HG03378 (cell line): Measurements from ENCODE around the gene CACNG7.

ENCODE experiments used
- ATAC-seq: cut with Tn5 transposase; IDR thresholded peaks from one replicate; pipeline ENCODE4 v1.9.1; 2021; ENCODE audit warnings: mild to moderate bottlenecking, moderate library complexity; ENCODE audit not compliant: unreplicated experiment

The CACNG7 gene

DNA sequence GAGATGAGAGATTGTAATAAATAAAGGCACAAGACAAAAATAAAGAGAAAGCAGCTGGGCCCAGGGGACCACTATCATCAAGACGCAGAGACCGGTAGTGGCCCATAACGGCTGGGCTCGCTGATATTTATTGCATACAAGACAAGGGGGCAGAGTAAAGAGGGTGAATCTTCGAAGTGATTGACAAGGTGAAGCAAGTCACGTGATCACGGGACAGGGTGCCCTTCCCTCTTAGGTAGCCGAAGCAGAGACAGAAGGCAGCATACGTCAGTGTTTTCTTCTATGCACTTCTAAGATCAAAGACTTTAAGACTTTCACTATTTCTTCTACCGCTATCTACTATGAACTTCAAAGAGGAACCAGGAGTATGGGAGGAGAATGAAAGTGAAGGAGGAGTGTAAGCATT is 31.7 kb upstream of the CACNG7 start:
- ATAC-seq, result no peak

DNA sequence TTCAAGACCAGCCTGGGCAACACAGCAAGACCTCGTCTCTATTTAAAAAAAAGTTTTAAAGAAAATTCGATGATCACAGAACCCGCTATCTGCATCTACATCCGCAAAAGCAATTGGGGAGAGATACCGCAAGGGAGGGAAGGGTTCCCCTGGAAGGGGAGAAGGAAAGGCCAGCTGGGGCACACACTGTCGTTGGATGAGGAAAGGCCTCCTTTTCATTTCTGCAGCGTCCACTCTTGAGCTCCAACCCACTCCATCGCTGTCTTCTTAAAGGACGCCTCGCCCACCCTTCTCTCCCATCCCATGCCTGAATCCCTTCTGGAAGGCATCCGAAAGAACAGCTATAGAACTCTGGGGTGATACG is 30.3 kb upstream of the CACNG7 start:
- ATAC-seq, result no peak

DNA sequence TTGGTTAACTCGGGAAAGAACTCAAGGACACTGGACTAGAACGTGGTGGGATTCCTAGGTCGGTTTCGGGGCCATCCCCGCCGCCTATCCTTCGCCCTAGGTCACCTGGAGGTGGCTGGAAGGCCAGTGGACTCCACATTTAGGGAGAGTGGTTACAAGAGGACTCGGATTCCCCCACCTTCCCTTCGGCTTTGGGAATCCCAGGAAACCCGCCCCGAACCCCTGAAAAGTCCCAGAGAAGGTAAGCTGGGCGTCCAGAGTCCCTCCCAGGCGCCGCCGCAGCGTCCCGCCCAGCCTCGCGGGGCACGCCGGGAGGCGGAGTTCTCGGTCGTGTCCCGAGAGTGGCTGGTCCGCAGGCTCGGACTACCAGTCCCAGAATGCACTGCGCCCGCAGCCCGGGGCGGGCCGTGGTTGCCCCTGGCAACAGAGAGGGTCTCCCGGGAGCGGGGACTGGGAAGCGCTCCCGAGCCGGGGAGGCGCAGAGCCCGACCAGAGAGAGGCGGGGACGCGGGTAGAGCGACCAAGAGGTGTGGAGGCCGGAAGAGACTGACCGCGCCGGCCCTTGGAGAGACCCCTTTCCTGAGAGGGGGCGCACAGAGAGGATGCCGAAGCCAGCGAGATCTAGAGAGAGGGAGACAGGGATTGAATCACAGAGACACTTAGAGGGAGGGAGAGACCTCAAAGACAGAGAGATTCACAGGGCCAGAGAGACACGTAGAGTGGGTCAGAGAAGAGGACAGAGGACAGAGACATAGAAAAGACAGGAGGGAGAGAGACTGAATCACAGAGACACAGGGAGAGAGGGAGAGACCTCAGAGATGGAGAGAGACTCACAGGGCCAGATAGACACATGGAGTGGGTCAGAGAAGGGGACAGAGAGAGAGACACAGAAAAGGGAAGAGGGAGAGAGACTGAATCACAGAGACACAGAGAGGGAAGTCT is 29.7 kb upstream of the CACNG7 start:
- no peak for ATAC-seq

DNA sequence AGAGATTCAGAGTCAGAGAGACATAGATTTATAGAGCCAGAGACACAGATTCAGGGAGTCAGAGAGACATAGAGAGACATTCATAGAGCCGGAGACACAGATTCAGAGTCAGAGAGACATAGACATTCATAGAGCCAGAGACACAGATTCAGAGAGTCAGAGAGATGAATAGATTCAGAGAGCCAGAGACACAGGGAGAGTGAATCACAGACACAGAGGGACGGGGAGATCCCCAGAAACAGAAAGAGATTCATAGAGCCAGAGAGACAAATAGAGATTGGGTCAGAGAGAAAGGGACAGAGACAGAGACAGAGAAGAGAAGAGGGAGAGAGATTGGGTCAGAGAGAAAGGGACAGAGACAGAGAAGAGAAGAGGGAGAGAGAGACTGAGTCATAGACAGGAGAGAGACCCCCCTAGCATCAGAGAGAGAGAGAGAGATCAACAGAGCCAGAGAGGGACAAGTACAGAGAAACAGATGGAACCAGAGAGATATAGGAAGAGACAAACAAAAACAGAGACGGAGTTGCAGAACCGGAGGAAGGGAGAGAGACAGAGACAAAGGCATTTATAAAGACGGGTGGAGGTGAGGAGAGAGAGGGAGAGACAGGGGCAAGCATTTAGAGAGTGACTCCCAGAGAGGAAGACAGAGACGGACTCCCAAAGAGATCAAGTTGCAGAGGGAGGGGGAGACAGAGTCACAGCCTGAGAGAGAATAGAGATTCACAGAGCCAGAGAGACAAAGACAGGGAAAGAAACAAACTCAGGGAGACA is 28.2 kb upstream of the CACNG7 start:
- ATAC-seq, result no peak

DNA sequence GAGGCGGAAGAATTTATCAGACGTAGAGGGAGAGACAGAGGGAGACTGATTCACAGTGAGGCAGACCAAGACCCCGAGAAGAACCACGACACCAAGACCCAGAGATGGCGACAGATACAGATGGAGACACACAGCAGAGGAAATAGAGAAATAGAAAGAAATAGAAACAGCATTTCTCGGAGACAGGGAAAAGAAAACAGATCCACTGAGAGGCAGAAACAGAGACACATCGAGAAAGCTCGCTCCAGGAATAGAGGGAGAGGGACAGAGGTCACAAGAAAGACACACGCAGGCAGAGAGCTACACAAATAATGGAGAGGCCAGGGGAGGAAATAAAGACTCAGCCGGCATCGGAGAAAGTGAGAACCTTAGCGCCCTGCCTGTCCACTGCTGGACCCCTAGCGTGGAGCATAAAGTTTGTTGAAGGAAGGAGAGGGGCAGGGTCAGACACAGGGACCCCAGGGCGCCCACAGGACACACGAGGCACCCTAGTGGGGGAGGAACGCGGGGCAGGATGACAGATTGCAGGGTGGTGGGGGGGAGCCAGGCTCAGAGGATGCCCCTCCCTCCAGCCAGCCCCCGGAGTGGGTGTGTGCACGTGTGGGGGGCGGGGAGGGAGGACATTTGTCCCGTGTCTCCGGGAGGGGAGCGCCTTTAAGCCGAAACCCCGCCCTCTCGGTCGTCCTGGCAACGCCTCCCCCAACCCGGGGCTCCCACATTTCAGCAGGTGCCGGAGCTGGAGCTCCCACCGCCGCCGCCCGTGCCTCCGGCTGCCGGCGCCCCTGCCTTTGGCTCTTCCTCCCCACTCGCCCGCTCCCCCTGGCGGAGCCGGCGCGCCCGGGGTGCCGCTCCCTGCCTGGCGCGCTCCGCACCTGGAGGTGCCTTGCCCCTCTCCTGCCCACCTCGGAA is 27.3 kb upstream of the CACNG7 start, which contains the start of gene PRKCG:
Gene PRKCG (plus strand): TSS at position 716 of the 909 bp plus-strand sequence. CDS start 298 bp downstream, outside the sequence.
- no peak for ATAC-seq

DNA sequence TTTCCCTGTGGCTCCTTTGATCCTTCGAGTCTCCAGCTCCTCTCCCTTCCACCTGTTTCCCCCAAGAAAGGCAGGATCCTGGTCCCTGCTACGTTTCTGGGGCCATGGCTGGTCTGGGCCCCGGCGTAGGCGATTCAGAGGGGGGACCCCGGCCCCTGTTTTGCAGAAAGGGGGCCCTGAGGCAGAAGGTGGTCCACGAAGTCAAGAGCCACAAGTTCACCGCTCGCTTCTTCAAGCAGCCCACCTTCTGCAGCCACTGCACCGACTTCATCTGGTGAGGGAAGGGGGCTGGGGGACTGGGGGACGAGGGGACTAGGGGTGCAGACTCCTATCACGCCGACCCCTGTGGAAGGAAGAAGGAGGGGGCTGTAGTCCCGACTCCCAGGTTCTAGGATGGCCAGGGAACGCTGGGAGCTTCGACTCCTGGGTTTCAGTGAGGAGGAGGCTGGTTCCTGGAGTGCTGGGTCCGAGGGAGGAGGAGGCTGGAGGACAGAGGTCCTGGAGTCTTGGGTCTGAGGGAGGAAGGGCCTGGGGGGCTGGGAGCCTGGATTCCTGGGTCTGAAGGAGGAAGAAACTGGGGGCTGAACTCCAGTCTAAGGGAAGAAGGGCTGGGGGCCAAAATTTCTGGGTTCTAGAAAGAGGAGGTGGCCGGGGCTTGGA is 26.6 kb upstream of the CACNG7 start:
- ATAC-seq, result no peak

DNA sequence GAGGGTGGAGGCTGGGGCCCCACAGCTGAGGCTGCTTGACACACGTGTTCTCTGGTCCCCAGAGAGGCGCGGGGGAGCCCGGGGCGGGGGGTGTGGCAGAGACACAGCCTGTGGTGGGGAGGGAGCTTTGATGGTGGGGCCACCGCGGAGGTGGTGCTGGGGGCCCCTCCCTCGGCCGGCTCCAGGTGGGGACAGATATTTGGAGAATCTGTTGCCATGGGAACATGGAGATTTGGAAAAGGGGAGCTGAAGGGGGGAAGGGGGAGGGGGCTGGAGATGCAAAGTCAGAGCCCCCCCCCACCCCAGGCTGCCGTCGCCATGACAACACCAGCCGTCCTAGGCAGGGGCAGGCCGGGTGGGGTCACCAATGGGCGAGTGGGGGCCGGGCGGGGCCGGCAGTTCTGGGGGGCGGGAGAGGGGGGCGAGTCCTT is 25.8 kb upstream of the CACNG7 start:
- ATAC-seq, result no peak

DNA sequence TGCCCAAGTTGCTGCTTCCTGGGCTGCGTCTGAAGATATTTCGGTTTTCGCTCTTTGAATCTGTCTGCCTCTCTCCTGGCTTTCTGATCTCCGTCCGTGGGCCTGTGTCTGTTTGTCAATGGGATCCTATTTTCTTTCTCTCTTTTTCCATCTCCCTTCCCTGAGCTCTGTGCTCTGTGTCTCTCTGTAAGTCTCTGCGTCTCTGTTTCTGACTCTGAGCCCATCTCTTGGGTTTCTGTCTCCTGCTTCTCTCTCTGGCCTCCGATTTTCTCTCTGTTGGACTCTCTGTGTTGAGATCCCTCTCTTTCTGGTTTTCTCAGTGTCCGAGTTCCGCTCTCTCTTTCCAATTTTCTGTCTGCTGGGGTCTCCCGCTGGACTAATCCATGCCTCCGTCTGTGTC is 25.3 kb upstream of the CACNG7 start:
- no peak for ATAC-seq

DNA sequence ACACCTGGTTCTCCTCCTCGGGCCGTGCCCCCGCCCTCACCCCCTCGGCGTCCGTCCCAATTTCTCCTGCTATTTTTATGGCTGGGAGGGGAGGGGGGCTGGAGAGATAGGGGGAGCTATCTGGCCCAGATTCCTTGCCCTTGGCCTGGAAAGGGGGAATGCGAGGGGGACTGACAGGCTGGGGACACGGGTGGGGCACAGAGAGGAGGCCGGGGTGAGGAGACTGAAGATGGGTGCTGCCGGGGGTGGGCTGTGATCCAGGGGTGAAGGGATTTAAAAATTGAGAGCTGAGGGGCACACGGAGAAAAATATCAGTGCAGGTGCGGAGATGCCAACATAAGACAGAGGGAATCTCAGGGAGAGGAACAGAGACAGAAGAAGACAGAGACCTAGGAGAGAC is 24.8 kb upstream of the CACNG7 start:
- ATAC-seq, result no peak

DNA sequence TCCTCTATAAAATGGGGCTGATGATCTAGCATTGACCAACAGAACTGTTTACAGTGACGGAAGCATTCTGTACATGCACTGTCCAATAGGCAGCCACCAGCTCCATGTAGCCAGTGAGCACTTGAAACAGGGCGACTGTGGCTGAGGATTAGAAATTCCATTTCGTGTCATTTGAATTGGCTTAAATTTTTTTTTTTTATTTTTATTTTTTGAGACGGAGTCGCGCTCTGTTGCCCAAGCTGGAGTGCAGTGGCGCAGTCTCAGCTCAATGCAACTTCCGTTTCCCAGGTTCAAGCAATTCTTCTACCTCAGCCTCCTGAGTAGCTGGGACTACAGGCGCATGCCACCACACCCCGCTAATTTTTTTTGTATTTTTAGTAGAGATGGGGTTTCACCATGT is 24.0 kb upstream of the CACNG7 start:
- ATAC-seq, result no peak

DNA sequence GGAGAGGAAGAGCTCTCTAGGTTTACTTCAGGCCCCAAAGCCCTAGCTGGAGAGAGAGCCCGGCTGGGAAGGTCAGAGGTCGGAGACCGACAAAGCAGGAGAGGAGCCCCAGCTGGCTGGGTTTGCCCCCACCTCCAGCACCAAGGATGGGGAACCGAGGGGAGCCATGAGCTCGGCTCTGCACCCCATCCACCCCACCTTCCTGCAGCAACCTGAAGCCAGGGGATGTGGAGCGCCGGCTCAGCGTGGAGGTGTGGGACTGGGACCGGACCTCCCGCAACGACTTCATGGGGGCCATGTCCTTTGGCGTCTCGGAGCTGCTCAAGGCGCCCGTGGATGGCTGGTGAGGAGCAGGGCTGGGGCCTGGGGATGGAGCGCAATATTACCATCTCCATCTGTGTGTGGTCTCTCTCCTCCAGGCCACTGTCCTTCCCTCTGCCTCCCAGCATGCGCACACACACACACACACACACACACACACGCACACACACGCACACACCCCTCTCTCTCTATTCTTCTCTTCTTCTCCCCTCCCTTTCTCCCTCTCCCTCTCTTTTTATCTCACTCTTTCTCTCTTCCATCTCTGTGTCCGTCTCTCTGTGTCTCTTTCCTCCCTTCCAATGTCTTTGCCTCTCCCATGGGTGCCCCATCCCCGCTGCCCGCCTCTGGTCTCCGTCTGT is 16.6 kb upstream of the CACNG7 start:
- no peak for ATAC-seq

DNA sequence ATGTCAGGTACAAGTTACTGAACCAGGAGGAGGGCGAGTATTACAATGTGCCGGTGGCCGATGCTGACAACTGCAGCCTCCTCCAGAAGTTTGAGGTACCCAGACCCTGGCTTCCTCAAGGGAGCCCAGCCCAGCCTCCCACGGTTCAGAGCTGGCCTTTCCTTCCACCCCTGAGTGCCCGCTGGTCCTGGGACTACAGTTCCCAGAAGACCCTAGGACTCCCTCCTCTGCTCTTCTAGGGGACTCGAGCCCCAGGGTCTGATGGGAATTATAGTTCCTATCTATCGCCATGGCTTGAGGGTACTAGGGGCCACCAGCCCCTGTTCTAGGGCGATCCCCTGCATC is 16.1 kb upstream of the CACNG7 start:
- no peak for ATAC-seq

DNA sequence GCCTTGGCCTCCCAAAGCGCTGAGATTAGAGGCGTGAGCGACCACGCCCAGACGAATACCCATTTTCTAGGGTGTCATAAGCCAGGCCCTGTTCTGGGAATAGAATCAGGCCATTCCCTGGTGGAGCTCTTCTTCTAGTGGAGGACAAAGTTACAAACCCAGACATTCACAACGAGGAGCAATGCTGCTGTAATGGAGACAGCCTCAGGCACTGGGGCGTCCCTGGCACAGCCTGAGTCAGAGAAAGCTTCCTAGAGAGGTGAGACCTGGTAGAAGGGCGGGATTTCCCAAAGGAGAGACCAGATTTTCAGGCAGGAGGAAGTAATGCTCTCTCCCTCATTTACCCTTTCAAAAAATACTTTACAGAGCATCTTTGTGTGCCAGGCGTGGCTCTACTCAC is 14.4 kb upstream of the CACNG7 start:
- no peak for ATAC-seq

DNA sequence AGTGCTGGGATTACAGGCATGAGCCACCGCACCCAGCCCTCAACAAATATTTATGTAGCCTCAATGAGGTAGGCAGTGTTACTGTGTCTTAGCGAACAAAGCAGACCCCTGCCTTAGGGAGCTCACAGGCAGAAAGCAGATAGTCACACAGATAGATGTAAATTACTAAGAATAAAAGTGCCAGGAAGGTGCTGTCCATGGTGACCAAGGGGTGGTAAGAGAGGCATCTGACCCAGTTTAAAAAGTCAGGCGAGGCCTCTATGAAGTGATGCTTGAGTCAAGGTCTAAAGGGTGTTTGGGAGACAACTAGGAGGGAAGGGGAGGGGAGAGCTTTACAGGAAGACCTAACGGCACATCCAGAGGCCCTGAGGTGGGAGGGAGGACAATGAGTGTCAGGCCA is 12.4 kb upstream of the CACNG7 start:
- ATAC-seq, result no peak

DNA sequence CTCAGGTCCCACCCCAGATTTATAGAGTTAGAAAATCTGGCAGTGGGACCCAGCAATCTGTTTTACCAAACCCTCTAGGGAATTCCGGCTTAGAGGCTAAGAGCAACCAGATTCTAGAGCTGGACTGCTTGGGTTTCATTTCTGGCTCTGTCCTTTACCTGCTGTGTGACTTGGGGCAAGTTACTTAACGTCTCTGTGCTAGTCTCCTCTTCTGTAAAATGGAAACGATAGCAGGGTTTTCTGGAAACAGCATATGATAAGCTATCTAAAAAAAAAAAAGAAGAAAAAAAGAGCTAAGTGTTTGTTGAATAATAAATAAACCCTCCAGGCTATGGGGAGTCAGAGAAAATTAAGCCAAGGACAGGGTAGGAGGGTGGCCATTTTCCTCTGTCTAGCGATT is 11.6 kb upstream of the CACNG7 start:
- ATAC-seq, result no peak

DNA sequence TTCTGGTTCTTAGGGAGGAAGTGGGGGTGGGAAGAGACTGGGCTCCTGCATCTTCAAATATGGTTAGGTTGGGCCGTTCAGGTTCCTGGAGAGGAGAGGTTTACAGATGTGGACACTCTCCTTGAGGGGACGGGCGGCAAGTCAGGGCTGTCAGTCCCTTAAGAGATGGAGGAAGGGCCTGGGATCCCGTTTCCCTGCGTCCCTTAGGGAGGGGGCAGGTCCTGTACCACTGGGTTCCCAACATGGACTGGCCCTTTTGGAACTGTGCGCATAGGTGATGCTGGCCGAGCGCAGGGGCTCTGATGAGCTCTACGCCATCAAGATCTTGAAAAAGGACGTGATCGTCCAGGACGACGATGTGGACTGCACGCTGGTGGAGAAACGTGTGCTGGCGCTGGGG is 10.9 kb upstream of the CACNG7 start:
- no peak for ATAC-seq

DNA sequence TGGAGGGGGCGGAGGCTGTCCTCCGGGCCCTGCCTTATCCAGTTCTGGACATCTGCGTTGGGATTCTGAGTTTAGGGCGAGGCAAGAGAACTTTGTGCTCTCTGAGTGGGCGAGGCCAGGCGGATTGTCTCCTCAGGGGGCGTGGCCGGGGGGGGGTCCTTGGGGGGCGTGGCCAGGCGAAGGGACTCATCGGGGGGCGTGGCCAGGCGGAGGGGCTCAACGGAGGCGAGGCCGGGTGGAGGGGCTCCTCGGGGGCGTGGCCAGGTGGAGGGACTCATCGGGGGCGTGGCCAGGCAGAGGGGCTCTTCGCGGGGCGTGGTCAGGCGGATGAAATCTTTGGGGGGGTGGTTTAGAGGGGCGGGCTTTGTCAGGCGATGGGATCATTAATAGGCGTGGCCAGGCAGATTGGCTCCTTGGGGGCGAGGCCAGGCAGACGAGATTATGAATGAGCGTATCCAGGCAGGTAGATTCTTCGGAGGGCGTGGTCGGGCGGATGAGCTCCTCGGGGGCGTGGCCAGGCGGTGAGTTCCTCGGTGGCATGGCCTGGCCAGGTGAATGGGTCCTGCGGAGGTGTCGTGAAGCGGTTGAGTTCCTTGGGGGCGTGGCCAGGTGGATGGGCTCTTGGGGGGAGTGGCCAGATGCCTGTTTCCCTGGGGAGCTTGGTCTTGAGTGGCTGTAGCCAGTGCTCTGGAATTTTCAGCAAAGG is 10.3 kb upstream of the CACNG7 start:
- no peak for ATAC-seq

DNA sequence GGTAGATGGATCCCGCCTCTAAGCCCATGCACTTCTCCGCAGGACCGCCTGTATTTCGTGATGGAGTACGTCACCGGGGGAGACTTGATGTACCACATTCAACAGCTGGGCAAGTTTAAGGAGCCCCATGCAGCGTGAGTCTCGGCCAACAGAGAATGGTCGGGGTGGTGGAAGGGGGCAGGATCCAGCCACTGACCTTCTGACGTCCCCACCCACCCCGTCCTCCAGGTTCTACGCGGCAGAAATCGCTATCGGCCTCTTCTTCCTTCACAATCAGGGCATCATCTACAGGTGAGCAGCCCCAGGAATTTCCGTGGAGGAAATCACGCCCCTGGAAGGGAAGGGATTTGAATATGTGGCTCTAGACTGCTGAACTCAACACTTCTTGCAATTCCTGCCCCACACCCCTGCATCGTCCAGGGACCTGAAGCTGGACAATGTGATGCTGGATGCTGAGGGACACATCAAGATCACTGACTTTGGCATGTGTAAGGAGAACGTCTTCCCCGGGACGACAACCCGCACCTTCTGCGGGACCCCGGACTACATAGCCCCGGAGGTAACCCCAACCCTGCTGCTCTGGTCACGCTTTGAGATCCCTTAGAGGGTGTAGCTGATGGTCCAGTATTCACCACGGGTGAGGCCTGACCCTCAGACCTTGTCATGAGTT is 8.8 kb upstream of the CACNG7 start:
- ATAC-seq, result no peak
